HCT116 (cell line): Measurements from ENCODE around the gene CLPTM1L. TPM values are rescaled to one million over a fixed set of nuclear protein-coding genes. Genes with fewer than 3 reads are reported as not detected.

ENCODE experiments used
- ATAC-seq: fragments of 200-7000 bp; cut with Tn5 transposase; 2 replicates; pipeline ENCODE4 v1.9.1; 2020; ENCODE audit warnings: mild to moderate bottlenecking, moderate library complexity
- BruUV-seq: library from RNA; stranded (reverse); fragments of 400-500 nt; replicated peaks from 2 replicates; lab custom pipeline; 2021; lab: Mats Ljungman, UMichigan
- CTCF ChIA-PET: fragments of 300-600 bp; sonication (Branson Sonifier 250); formaldehyde crosslinking; loops from one replicate; lab custom pipeline; 2021; ENCODE audit warnings: antibody characterized with exemption; lab: Charles Lee
- POLR2A ChIA-PET: fragments of 300-600, 350-600 bp; sonication (Branson Sonifier 250); formaldehyde crosslinking; loops from one replicate; lab custom pipeline; 2021; ENCODE audit warnings: antibody characterized with exemption; lab: Charles Lee
- RAD21 ChIA-PET, 2 experiments: fragments of 300-600 bp; sonication (Branson Sonifier 250); formaldehyde crosslinking; loops; one replicate each; lab custom pipeline; 2023; ENCODE audit warnings: low total read pairs in 2 of 2; ENCODE audit not compliant: uncharacterized antibody in 2 of 2, unreplicated experiment in 2 of 2, low non-redundant PET in 1 of 2; lab: Charles Lee
- DNase-seq: peaks from one replicate; pipeline ENCODE4 v3.0.0-alpha.2; 2010; ENCODE audit warnings: low read depth, low spot score
- H2AFZ ChIP-seq: fragments of 200-600 bp; shearing (Covaris generic), sonication (generic); 2 replicates; pipeline ENCODE4 v1.6.1; 2017; ENCODE audit warnings: low read depth, mixed run types, mixed read lengths, antibody characterized with exemption, low read length; ENCODE audit not compliant: poor library complexity, severe bottlenecking
- H3K27ac ChIP-seq: 2 replicates; pipeline ENCODE4 v1.5.1; 2012; ENCODE audit warnings: low read depth, low read length
- H3K27me3 ChIP-seq: fragments of 200-600 bp; sonication (generic); 2 replicates; pipeline ENCODE4 v1.6.1; 2016; ENCODE audit warnings: mixed run types, low read length, mixed read lengths; ENCODE audit not compliant: insufficient read depth
- H3K36me3 ChIP-seq, 2 experiments: fragments of 200-500 bp in 1 of 2; fragments of 200-600 bp in 1 of 2; sonication (Bioruptor generic) in 1 of 2; sonication (generic) in 1 of 2; 2 replicates each; pipeline versions ENCODE4 v1.5.1 to v1.6.1; 2014 to 2016; ENCODE audit warnings: low read length in 2 of 2, inconsistent platforms in 1 of 2, mixed read lengths in 1 of 2, mixed run types in 1 of 2; ENCODE audit not compliant: insufficient read depth in 2 of 2, control insufficient read depth in 1 of 2
- H3K4me1 ChIP-seq, 2 experiments: fragments of 200-600 bp in 1 of 2; sonication (generic) in 1 of 2; 2 replicates each; pipeline versions ENCODE4 v1.5.1 to v1.6.1; 2012 to 2017; ENCODE audit warnings: low read length in 2 of 2, inconsistent platforms in 1 of 2, mild to moderate bottlenecking in 1 of 2, mixed read lengths in 1 of 2, mixed run types in 1 of 2, moderate library complexity in 1 of 2; ENCODE audit not compliant: insufficient read depth in 2 of 2, control insufficient read depth in 1 of 2
- H3K4me2 ChIP-seq: fragments of 200-600 bp; sonication (generic); 2 replicates; pipeline ENCODE4 v1.6.1; 2017; ENCODE audit warnings: mixed run types, low read length, mixed read lengths
- H3K4me3 ChIP-seq, 2 experiments: fragments of 200-600 bp in 1 of 2; sonication (generic) in 1 of 2; replicated peaks in 1 of 2; 2 replicates each; pipeline ENCODE4 v1.5.1; 2011 to 2016; ENCODE audit warnings: low read length in 2 of 2, control low read depth in 1 of 2, low read depth in 1 of 2, mild to moderate bottlenecking in 1 of 2, mixed read lengths in 1 of 2, mixed run types in 1 of 2
- H3K79me2 ChIP-seq: fragments of 200-600 bp; sonication (generic); 2 replicates; pipeline ENCODE4 v1.6.1; 2017; ENCODE audit warnings: mild to moderate bottlenecking, mixed run types, low read length, moderate library complexity, mixed read lengths; ENCODE audit not compliant: insufficient read depth
- H3K9ac ChIP-seq: fragments of 200-600 bp; sonication (generic); 2 replicates; pipeline ENCODE4 v1.6.1; 2016; ENCODE audit warnings: low read length, mixed read lengths
- H3K9me2 ChIP-seq: fragments of 200-600 bp; sonication (generic), shearing (Covaris generic); 2 replicates; pipeline ENCODE4 v1.6.1; 2017; ENCODE audit warnings: mixed run types, mild to moderate bottlenecking, moderate library complexity; ENCODE audit not compliant: insufficient read depth
- H3K9me3 ChIP-seq, 2 experiments: fragments of 200-500 bp in 1 of 2; fragments of 200-600 bp in 1 of 2; sonication (Bioruptor generic) in 1 of 2; sonication (generic) in 1 of 2; 2 replicates each; pipeline ENCODE4 v1.6.1; 2014 to 2017; ENCODE audit warnings: low read length in 2 of 2, mixed read lengths in 2 of 2, inconsistent platforms in 1 of 2, low read depth in 1 of 2, mild to moderate bottlenecking in 1 of 2, mixed run types in 1 of 2, moderate library complexity in 1 of 2; ENCODE audit not compliant: control insufficient read depth in 1 of 2, insufficient read depth in 1 of 2
- H4K20me1 ChIP-seq: fragments of 200-600 bp; sonication (generic), shearing (Covaris generic); 2 replicates; pipeline ENCODE4 v1.6.1; 2017; ENCODE audit warnings: mixed run types, mild to moderate bottlenecking, moderate library complexity; ENCODE audit not compliant: insufficient read depth
- CBX3 ChIP-seq: IDR thresholded peaks from 2 replicates; pipeline ENCODE4 v1.6.1; 2012; ENCODE audit warnings: low read depth
- CEBPB ChIP-seq: IDR thresholded peaks from 2 replicates; pipeline ENCODE4 v1.6.1; 2012; ENCODE audit warnings: low read depth
- CTCF ChIP-seq, 3 experiments: fragments of 200-600 bp in 1 of 3; sonication (generic) in 1 of 3; IDR thresholded peaks in 2 of 3; conservative IDR thresholded peaks in 1 of 3; 2 replicates each; pipeline ENCODE4 v1.5.1; 2012 to 2017; ENCODE audit warnings: low read depth in 2 of 3, low read length in 2 of 3, antibody characterized with exemption in 1 of 3, borderline replicate concordance in 1 of 3, control low read depth in 1 of 3, mild to moderate bottlenecking in 1 of 3, mixed read lengths in 1 of 3, mixed run types in 1 of 3, moderate library complexity in 1 of 3; ENCODE audit not compliant: insufficient read depth in 1 of 3
- EGR1 ChIP-seq: IDR thresholded peaks from 2 replicates; pipeline ENCODE4 v1.6.1; 2012; ENCODE audit warnings: low read depth
- ELF1 ChIP-seq: IDR thresholded peaks from 2 replicates; pipeline ENCODE4 v1.6.1; 2012; ENCODE audit warnings: low read depth, borderline replicate concordance
- EZH2 ChIP-seq: fragments of 200-600 bp; sonication (generic); IDR thresholded peaks from 2 replicates; pipeline ENCODE4 v1.6.1; 2017; ENCODE audit warnings: antibody characterized with exemption, mixed run types
- EZH2phosphoT487 ChIP-seq: fragments of 200-600 bp; IDR thresholded peaks from 2 replicates; pipeline ENCODE4 v1.6.1; 2018; ENCODE audit warnings: antibody characterized with exemption, borderline replicate concordance
- FOSL1 ChIP-seq: IDR thresholded peaks from 2 replicates; pipeline ENCODE4 v1.6.1; 2012; ENCODE audit warnings: low read depth
- JUND ChIP-seq: IDR thresholded peaks from 2 replicates; pipeline ENCODE4 v1.6.1; 2012
- POLR2A ChIP-seq: IDR thresholded peaks from 2 replicates; pipeline ENCODE4 v1.7.0; 2011; ENCODE audit warnings: borderline replicate concordance; ENCODE audit not compliant: insufficient read depth, insufficient read length; ENCODE audit errors: extremely low read depth
- POLR2AphosphoS5 ChIP-seq: IDR thresholded peaks from 2 replicates; pipeline ENCODE4 v1.6.1; 2011; ENCODE audit warnings: mild to moderate bottlenecking, low read depth, low read length, moderate library complexity
- RAD21 ChIP-seq: IDR thresholded peaks from 2 replicates; pipeline ENCODE4 v1.6.1; 2012; ENCODE audit warnings: low read depth, mild to moderate bottlenecking
- SIN3A ChIP-seq: IDR thresholded peaks from 2 replicates; pipeline ENCODE4 v1.6.1; 2012; ENCODE audit warnings: low read depth
- TCF7L2 ChIP-seq: IDR thresholded peaks from 2 replicates; pipeline ENCODE4 v1.7.0; 2011; ENCODE audit warnings: borderline replicate concordance, inconsistent platforms; ENCODE audit not compliant: insufficient read depth, insufficient read length; ENCODE audit errors: extremely low read depth
- YY1 ChIP-seq: IDR thresholded peaks from 2 replicates; pipeline ENCODE4 v1.6.1; 2011; ENCODE audit warnings: low read length, low read depth, moderate library complexity, mild to moderate bottlenecking; ENCODE audit not compliant: insufficient replicate concordance; ENCODE audit errors: extremely low read depth
- ZFX ChIP-seq: fragments of 450-650 bp; IDR thresholded peaks from 2 replicates; pipeline ENCODE4 v1.6.1; 2017
- ZNF274 ChIP-seq: fragments of 200-500 bp; sonication (Bioruptor generic); IDR thresholded peaks from 2 replicates; pipeline ENCODE4 v1.6.1; 2014; ENCODE audit warnings: mild to moderate bottlenecking, low read depth, low read length, inconsistent platforms
- intact Hi-C: fragments of 100-400 bp; cut with micrococcal nuclease; formaldehyde crosslinking; loops from 2 replicates; pipeline ENCODE4 v1.10.0; 2022
- total RNA-seq: library from RNA; stranded (reverse); gene quantifications from one replicate; pipeline ENCODE4 v1.2.1, GENCODE V29; 2021; ENCODE audit not compliant: unreplicated experiment
- TF ChIP-seq, protein P1 (sequence below): IDR thresholded peaks from 2 replicates; pipeline ENCODE4 v1.6.1; 2012
- TF ChIP-seq, protein P2 (sequence below): IDR thresholded peaks from 2 replicates; pipeline ENCODE4 v1.6.1; 2012
- TF ChIP-seq, protein P3 (sequence below): IDR thresholded peaks from 2 replicates; pipeline ENCODE4 v1.6.1; 2011; ENCODE audit warnings: mild to moderate bottlenecking, low read length, moderate library complexity; ENCODE audit not compliant: insufficient replicate concordance; ENCODE audit errors: extremely low read depth

CLPTM1L gene
- total RNA-seq, 1 experiment from 2014 or later = 98.4 TPM

- Histone ChIP-seq H2AFZ (no peak overlapping the region), H3K79me2 (no peaks in the 10 kb centered on the region), H3K36me3 (no peaks in the 10 kb centered on the region), H3K9ac (no peak overlapping the region), H4K20me1 (no peaks in the 10 kb centered on the region), H3K27me3 (no peaks in the 10 kb centered on the region; the same call in 1 of the 2 replicates), H3K9me2 (no peaks in the 10 kb centered on the region), H3K27ac (no peak overlapping the region), H3K4me2 (no peak overlapping the region)
- no peak for DNase-seq
- ChIA-PET CTCF (no interaction called here), POLR2A (no interaction called here)
- TF ChIP-seq CEBPB = no peak
- no peak for TF ChIP-seq CBX3
- TF ChIP-seq, protein P1, sequence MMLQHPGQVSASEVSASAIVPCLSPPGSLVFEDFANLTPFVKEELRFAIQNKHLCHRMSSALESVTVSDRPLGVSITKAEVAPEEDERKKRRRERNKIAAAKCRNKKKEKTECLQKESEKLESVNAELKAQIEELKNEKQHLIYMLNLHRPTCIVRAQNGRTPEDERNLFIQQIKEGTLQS = no peak
- no peak for TF ChIP-seq SIN3A
- TF ChIP-seq CTCF (IDR thresholded peaks at IDR 0.05 in 2 of 3, conservative IDR thresholded peaks at IDR 0.05 in 1 of 3; ENCODE audit: borderline replicate concordance in 1 of 3, insufficient read depth in 1 of 3, low read depth in 2 of 3, low read length in 2 of 3) = no peak
- TF ChIP-seq EZH2 = no peak
- TF ChIP-seq TCF7L2 = no peak
- TF ChIP-seq ELF1 = no peak
- no peak for TF ChIP-seq EZH2phosphoT487
- TF ChIP-seq YY1 = no peak
- TF ChIP-seq ZFX = no peak
- TF ChIP-seq JUND = no peak
- no peak for TF ChIP-seq FOSL1
- no peak for TF ChIP-seq POLR2A
- TF ChIP-seq ZNF274 = no peak
- no peak for TF ChIP-seq EGR1
- TF ChIP-seq, protein P2, sequence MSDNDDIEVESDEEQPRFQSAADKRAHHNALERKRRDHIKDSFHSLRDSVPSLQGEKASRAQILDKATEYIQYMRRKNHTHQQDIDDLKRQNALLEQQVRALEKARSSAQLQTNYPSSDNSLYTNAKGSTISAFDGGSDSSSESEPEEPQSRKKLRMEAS = no peak
- TF ChIP-seq RAD21 = no peak
- no peak for TF ChIP-seq POLR2AphosphoS5
- TF ChIP-seq, protein P3, sequence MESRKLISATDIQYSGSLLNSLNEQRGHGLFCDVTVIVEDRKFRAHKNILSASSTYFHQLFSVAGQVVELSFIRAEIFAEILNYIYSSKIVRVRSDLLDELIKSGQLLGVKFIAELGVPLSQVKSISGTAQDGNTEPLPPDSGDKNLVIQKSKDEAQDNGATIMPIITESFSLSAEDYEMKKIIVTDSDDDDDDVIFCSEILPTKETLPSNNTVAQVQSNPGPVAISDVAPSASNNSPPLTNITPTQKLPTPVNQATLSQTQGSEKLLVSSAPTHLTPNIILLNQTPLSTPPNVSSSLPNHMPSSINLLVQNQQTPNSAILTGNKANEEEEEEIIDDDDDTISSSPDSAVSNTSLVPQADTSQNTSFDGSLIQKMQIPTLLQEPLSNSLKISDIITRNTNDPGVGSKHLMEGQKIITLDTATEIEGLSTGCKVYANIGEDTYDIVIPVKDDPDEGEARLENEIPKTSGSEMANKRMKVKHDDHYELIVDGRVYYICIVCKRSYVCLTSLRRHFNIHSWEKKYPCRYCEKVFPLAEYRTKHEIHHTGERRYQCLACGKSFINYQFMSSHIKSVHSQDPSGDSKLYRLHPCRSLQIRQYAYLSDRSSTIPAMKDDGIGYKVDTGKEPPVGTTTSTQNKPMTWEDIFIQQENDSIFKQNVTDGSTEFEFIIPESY = no peak
- TF ChIP-seq, all 23 proteins: peak for 0
- RAD21 ChIA-PET = no interaction called here
- Histone ChIP-seq H3K4me1 (peaks cover 0 to 9% of the 10 kb centered on the region in 2 experiments; a peak in 1 of 4 replicates), H3K4me3 (no peak overlapping the region), H3K9me3 (no peaks in the 10 kb centered on the region)
- no TSS peak for BruUV-seq
- intact Hi-C loops = no loop called here
- ATAC-seq = no peak
Measured at GRCh38 chr5:1298067-1298551, 46.8 kb downstream of the CLPTM1L start.
